ENCODE data around the gene ADAMTS10.

ADAMTS10 gene

DNA sequence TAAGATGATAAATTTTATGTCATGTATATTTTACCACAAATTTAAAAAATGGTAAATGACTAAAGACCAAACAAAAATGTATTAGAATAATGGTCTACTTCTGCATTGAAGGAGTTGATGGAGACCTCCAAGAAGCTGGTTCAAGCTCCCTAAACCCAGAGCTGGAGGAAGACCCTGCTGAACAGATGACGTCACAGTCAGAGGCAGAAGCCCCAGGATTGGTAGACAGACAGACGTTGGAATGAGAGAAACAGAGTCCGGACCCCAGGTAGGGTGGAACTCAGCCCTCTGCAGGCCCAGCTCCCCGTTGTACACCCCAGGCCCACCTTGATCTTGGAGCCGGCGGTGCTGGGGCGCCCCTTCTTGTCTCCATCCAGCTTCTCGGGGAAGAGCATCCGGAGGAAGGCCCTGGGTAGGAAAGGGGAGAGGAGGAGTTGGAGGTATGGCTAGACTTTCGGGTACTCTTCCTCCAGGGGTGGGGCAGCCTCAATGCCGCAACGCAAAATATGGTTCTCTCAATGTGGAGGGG, 70.8 kb downstream of the ADAMTS10 start:
- Histone ChIP-seq H4K20me1 (ENCODE audit: insufficient read depth, low read length) (no peaks in the 10 kb centered on the region), H3K79me2 (ENCODE audit: low read length) (no peaks in the 10 kb centered on the region), H3K4me3 (ENCODE audit: low read length) (no peak overlapping the region), H3K36me3 (replicated peaks; ENCODE audit: insufficient read depth, low read length) (no peaks in the 10 kb centered on the region), H2AFZ (ENCODE audit: low read length) (no peak overlapping the region), H3K9ac (ENCODE audit: low read length) (no peak overlapping the region), H3K4me1 (ENCODE audit: low read length) (no peaks in the 10 kb centered on the region), H3K9me3 (replicated peaks; ENCODE audit: insufficient read depth, low read length) (no peaks in the 10 kb centered on the region), H3F3A (ENCODE audit: insufficient read depth, low read length) (no peaks in the 10 kb centered on the region), H3K4me2 (ENCODE audit: low read depth, low read length) (no peak overlapping the region), H3K9me2 (replicated peaks; ENCODE audit: insufficient read depth, low read length) (no peaks in the 10 kb centered on the region), H3K27ac (ENCODE audit: low read length) (no peak overlapping the region), H3K27me3 (replicated peaks; ENCODE audit: insufficient read depth, low read length) (peaks cover 64% of the 10 kb centered on the region)
- TF ChIP-seq EZH2 (optimal IDR thresholded peaks at IDR 0.05; ENCODE audit: low read depth, low read length) (no peak), EZH2phosphoT487 (IDR thresholded peaks at IDR 0.05; ENCODE audit: low read length) (no peak)
- TF ChIP-seq, protein P1, sequence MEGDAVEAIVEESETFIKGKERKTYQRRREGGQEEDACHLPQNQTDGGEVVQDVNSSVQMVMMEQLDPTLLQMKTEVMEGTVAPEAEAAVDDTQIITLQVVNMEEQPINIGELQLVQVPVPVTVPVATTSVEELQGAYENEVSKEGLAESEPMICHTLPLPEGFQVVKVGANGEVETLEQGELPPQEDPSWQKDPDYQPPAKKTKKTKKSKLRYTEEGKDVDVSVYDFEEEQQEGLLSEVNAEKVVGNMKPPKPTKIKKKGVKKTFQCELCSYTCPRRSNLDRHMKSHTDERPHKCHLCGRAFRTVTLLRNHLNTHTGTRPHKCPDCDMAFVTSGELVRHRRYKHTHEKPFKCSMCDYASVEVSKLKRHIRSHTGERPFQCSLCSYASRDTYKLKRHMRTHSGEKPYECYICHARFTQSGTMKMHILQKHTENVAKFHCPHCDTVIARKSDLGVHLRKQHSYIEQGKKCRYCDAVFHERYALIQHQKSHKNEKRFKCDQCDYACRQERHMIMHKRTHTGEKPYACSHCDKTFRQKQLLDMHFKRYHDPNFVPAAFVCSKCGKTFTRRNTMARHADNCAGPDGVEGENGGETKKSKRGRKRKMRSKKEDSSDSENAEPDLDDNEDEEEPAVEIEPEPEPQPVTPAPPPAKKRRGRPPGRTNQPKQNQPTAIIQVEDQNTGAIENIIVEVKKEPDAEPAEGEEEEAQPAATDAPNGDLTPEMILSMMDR (IDR thresholded peaks at IDR 0.05; ENCODE audit: low read length) = no peak
- DNase-seq = no peak

DNA sequence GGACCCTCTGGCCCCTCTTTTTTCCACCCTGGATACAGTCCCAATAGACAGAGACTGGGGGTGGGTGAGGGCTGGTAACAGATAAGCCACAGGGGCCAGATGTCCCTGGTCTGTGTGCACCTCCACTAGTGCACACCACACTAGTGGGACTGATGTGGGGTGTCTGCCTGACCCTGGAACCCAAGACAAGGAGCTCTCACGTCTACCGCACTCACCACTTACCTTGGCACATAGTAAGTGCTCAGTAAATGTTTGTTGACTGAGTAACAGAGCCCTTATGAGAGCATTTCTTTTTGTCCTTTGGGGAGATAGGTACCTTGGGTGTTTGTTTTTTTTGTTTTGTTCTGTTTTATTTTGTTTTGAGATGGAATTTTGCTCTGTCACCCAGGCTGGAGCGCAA, 73.4 kb downstream of the ADAMTS10 start:
- no peak for DNase-seq
- TF ChIP-seq EZH2phosphoT487 (IDR thresholded peaks at IDR 0.05; ENCODE audit: low read length) = no peak
- TF ChIP-seq, protein P1 (IDR thresholded peaks at IDR 0.05; ENCODE audit: low read length) = no peak
- no peak for TF ChIP-seq EZH2 (optimal IDR thresholded peaks at IDR 0.05; ENCODE audit: low read depth, low read length)
- Histone ChIP-seq H3K4me1 (ENCODE audit: low read length) (no peaks in the 10 kb centered on the region), H3K9ac (ENCODE audit: low read length) (no peak overlapping the region), H3K27ac (ENCODE audit: low read length) (no peak overlapping the region), H3K27me3 (replicated peaks; ENCODE audit: insufficient read depth, low read length) (peaks cover 78% of the 10 kb centered on the region), H3K36me3 (replicated peaks; ENCODE audit: insufficient read depth, low read length) (no peaks in the 10 kb centered on the region), H2AFZ (ENCODE audit: low read length) (no peak overlapping the region), H3F3A (ENCODE audit: insufficient read depth, low read length) (no peaks in the 10 kb centered on the region), H3K9me3 (replicated peaks; ENCODE audit: insufficient read depth, low read length) (no peaks in the 10 kb centered on the region), H3K4me2 (ENCODE audit: low read depth, low read length) (no peak overlapping the region), H3K9me2 (replicated peaks; ENCODE audit: insufficient read depth, low read length) (no peaks in the 10 kb centered on the region), H3K4me3 (ENCODE audit: low read length) (no peak overlapping the region), H4K20me1 (ENCODE audit: insufficient read depth, low read length) (no peaks in the 10 kb centered on the region), H3K79me2 (ENCODE audit: low read length) (no peaks in the 10 kb centered on the region)

DNA sequence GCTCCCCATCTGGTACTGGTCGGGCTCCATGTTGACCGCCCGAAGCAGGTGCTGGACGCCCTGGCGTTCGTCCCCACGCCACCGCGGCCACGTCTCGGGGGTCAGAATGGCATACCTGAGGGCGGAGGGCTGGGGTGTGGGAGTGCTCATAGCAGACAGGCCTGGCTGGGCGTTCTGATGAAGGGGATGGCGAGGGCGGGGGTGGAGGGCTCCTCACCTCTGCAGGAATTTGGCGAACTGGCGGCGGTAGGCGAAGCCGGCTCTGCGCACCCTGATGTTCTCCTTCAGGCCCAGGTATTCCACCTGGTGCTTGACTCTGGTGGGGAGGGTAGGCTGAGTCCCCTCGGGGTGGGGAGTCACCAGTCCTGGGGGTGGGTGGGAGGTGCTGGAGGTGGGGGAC, 74.2 kb downstream of the ADAMTS10 start:
- Histone ChIP-seq H3K9ac (ENCODE audit: low read length) (no peak overlapping the region), H3K79me2 (ENCODE audit: low read length) (no peaks in the 10 kb centered on the region), H3K27ac (ENCODE audit: low read length) (no peak overlapping the region), H3K36me3 (replicated peaks; ENCODE audit: insufficient read depth, low read length) (no peaks in the 10 kb centered on the region), H2AFZ (ENCODE audit: low read length) (no peak overlapping the region), H3K9me3 (replicated peaks; ENCODE audit: insufficient read depth, low read length) (no peaks in the 10 kb centered on the region), H3K4me3 (ENCODE audit: low read length) (no peak overlapping the region), H4K20me1 (ENCODE audit: insufficient read depth, low read length) (no peaks in the 10 kb centered on the region), H3K9me2 (replicated peaks; ENCODE audit: insufficient read depth, low read length) (no peaks in the 10 kb centered on the region), H3K27me3 (replicated peaks; ENCODE audit: insufficient read depth, low read length) (peaks cover 78% of the 10 kb centered on the region), H3F3A (ENCODE audit: insufficient read depth, low read length) (no peaks in the 10 kb centered on the region), H3K4me2 (ENCODE audit: low read depth, low read length) (no peak overlapping the region), H3K4me1 (ENCODE audit: low read length) (no peaks in the 10 kb centered on the region)
- no peak for TF ChIP-seq EZH2phosphoT487 (IDR thresholded peaks at IDR 0.05; ENCODE audit: low read length)
- no peak for TF ChIP-seq EZH2 (optimal IDR thresholded peaks at IDR 0.05; ENCODE audit: low read depth, low read length)
- TF ChIP-seq, protein P1 (IDR thresholded peaks at IDR 0.05; ENCODE audit: low read length) = no peak
- DNase-seq = no peak
